ENCODE data around the gene CYB5D1. TPM values are rescaled to one million over a fixed set of nuclear protein-coding genes. Genes with fewer than 3 reads are reported as not detected.

The CYB5D1 gene
- total RNA-seq, 4 donors from 2014 or later, result 9.0 to 33.5 (median 9.3) TPM

- ATAC-seq (ENCODE audit: low FRiP score) (no peak), DNase-seq (ENCODE audit: low spot score) (no peak)
- no peak for TF ChIP-seq CTCF (IDR thresholded peaks at IDR 0.05)
Measured at GRCh38 chr17:7884581-7885366, 27.0 kb downstream of the CYB5D1 start.

GRCh38 chr17:7885367-7886226 lies 27.8 kb downstream of the CYB5D1 start:
- DNase-seq (ENCODE audit: low spot score), result no peak
- ATAC-seq (ENCODE audit: low FRiP score), result no peak
- no peak for TF ChIP-seq CTCF (IDR thresholded peaks at IDR 0.05)

- no peak for ATAC-seq (ENCODE audit: low FRiP score)
- no peak for TF ChIP-seq CTCF (IDR thresholded peaks at IDR 0.05)
- no peak for DNase-seq (ENCODE audit: low spot score)
Measured at GRCh38 chr17:7886227-7887037, 28.6 kb downstream of the CYB5D1 start.

- TF ChIP-seq CTCF (IDR thresholded peaks at IDR 0.05), result no peak
- no peak for ATAC-seq (ENCODE audit: low FRiP score)
- no peak for DNase-seq (ENCODE audit: low spot score)
Measured at GRCh38 chr17:7887038-7887481, 29.3 kb downstream of the CYB5D1 start.

- DNase-seq (ENCODE audit: low spot score), result peak; percentile 71
- ATAC-seq (ENCODE audit: low FRiP score), result peak; percentile 75
- no peak for TF ChIP-seq CTCF (IDR thresholded peaks at IDR 0.05)
Measured at GRCh38 chr17:7887482-7888183, 29.8 kb downstream of the CYB5D1 start.
